Measurements from ENCODE around the gene ALDH2. TPM values are rescaled to one million over a fixed set of nuclear protein-coding genes. Genes with fewer than 3 reads are reported as not detected.

Gene ALDH2
- total and polyA plus RNA-seq, 2 of the 8 experiments (the other 6 are each of a cell fraction or from before 2014, with no cell fraction given) = 25.4 to 43.8 TPM

DNA sequence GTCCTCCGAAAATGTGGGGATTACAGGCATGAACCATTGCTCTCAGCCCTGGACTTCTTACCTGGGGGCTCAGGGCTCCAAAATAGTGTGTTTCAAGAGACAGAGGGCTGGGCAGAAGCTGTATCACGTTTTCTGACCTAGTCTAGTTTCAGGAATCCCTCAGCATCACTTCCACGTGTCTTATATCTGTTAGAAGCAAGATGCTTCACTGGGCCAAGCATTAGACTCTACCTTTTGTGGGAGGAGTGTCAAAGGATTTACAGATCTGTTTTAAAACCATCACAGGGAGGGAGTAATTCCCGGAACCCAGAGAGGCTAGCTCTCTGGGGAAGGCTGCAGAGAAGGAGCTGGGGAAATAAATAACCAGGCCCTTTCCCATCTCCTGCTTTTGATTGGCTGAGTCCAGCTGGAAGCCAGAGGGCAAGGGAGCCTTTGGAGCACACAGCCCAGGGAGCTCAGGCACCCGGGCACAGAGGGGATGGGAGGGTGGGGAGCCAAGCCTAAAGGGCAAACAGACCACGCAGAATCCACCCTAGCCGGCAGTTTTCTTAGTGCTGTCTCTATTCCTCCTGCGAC lies 33.3 kb upstream of the ALDH2 start:
- H4K5ac ChIP-seq (ENCODE audit: insufficient read length, low read depth, low read length) = no peak overlapping the region
- H3K4me3 ChIP-seq (ENCODE audit: extremely low read depth in 1 of 4, insufficient read depth in 2 of 4, low read depth in 3 of 4, low read length in 4 of 4) = no peak overlapping the region
- no peak overlapping the region for H4K8ac ChIP-seq (ENCODE audit: extremely low read depth, insufficient read depth, low read length)
- POLR2A ChIA-PET (ENCODE audit: partially characterized antibody) = interaction anchor here (0.9 kb wide), 1 partner anchor 48 kb away, joined by 3 read pairs; the partner anchor contains the start of genes ACAD10 and BRAP
- DNase-seq (ENCODE audit: low read depth in 1 of 2, low spot score in 2 of 2) (no peak), FAIRE-seq (no peak)
- H3K4me1 ChIP-seq (replicated peaks in 1 of 4; ENCODE audit: control insufficient read depth in 3 of 4, insufficient read depth in 4 of 4, low read length in 3 of 4) = no peaks in the 10 kb centered on the region
- no peak overlapping the region for H3K14ac ChIP-seq (ENCODE audit: insufficient read length)
- H3K23me2 ChIP-seq (ENCODE audit: low read depth, low read length) = no peaks in the 10 kb centered on the region; the same call in 1 of the 2 replicates
- H2BK15ac ChIP-seq (ENCODE audit: low read length) = no peak overlapping the region
- H2BK120ac ChIP-seq (replicated peaks; ENCODE audit: low read depth, low read length) = no peak overlapping the region
- H3K4me2 ChIP-seq (ENCODE audit: insufficient read depth in 1 of 2, low read depth in 2 of 2, low read length in 2 of 2) = no peak overlapping the region
- H3K18ac ChIP-seq (ENCODE audit: extremely low read depth, low read length) = no peak overlapping the region
- H4K20me1 ChIP-seq (replicated peaks in 1 of 2; ENCODE audit: control insufficient read depth in 1 of 2, insufficient read depth in 2 of 2, low read length in 2 of 2) = peaks cover 0 to 5% of the 10 kb centered on the region in 2 experiments
- H2AFZ ChIP-seq (ENCODE audit: low read length) = no peak overlapping the region
- H3K79me1 ChIP-seq (ENCODE audit: low read depth, low read length) = no peaks in the 10 kb centered on the region
- H3K9me3 ChIP-seq (ENCODE audit: insufficient read depth in 2 of 2, low read depth in 1 of 2, low read length in 1 of 2) = no peaks in the 10 kb centered on the region
- H3K27me3 ChIP-seq (replicated peaks in 1 of 4; ENCODE audit: control insufficient read depth in 3 of 4, extremely low read depth in 1 of 4, insufficient read depth in 3 of 4, low read length in 3 of 4) = no peaks in the 10 kb centered on the region
- no peak overlapping the region for H3K56ac ChIP-seq (replicated peaks; ENCODE audit: insufficient read length, low read depth, low read length)
- H3K23ac ChIP-seq (ENCODE audit: insufficient read length) = no peak overlapping the region
- 91% methylated on average over 8 of the region's 8 CpGs; no CpG with 5 or more reads in 1 of the 2 experiments for WGBS, 2 experiments (ENCODE audit: extremely low coverage in 1 of 2, insufficient coverage in 1 of 2, insufficient read length in 1 of 2, insufficient replicate concordance in 2 of 2, low coverage in 1 of 2, low lambda C conversion rate in 2 of 2, missing lambda C conversion rate in 1 of 2)
- H3K9ac ChIP-seq (replicated peaks in 1 of 4; ENCODE audit: extremely low read depth in 1 of 4, low read depth in 3 of 4, low read length in 3 of 4) = no peak overlapping the region
- H4K91ac ChIP-seq (replicated peaks; ENCODE audit: insufficient read length, low read length) = no peak overlapping the region
- H3K27ac ChIP-seq (ENCODE audit: low read depth, low read length) = no peak overlapping the region
- H3K79me2 ChIP-seq (ENCODE audit: control insufficient read depth in 1 of 2, insufficient read depth in 2 of 2, low read length in 2 of 2) = no peaks in the 10 kb centered on the region
- H3K4ac ChIP-seq (replicated peaks; ENCODE audit: insufficient read length, low read depth, low read length) = no peak overlapping the region
- H2BK20ac ChIP-seq (ENCODE audit: low read length) = no peak overlapping the region
- TF ChIP-seq SP4 (IDR thresholded peaks at IDR 0.05; ENCODE audit: low read length) = no peak
- no peak for TF ChIP-seq SIRT6 (IDR thresholded peaks at IDR 0.05; ENCODE audit: low read length)
- TF ChIP-seq RXRA (IDR thresholded peaks at IDR 0.05; ENCODE audit: insufficient read depth, low read depth, low read length) = no peak
- TF ChIP-seq CTCF (IDR thresholded peaks at IDR 0.05; ENCODE audit: control extremely low read depth in 1 of 3, insufficient read depth in 1 of 3, low read depth in 1 of 3, low read length in 3 of 3) = no peak
- TF ChIP-seq POU5F1 (IDR thresholded peaks at IDR 0.05; ENCODE audit: low read depth, low read length) = no peak
- TF ChIP-seq ZNF274 (IDR thresholded peaks at IDR 0.05; ENCODE audit: borderline replicate concordance, extremely low read depth, low read length) = no peak
- TF ChIP-seq KDM1A (IDR thresholded peaks at IDR 0.05; ENCODE audit: borderline replicate concordance, low read length) = no peak
- no peak for TF ChIP-seq YY1 (IDR thresholded peaks at IDR 0.05; ENCODE audit: low read depth, low read length)
- no peak for TF ChIP-seq SP1 (IDR thresholded peaks at IDR 0.05; ENCODE audit: low read depth, low read length)
- TF ChIP-seq TBP (IDR thresholded peaks at IDR 0.05; ENCODE audit: low read depth, low read length) = no peak
- no peak for TF ChIP-seq SUZ12 (IDR thresholded peaks at IDR 0.05; ENCODE audit: low read length)
- H2BK12ac ChIP-seq (ENCODE audit: low read depth, low read length) = no peak overlapping the region
- no peak overlapping the region for H2AK5ac ChIP-seq (ENCODE audit: low read depth, low read length)
- no peak overlapping the region for H2BK5ac ChIP-seq (ENCODE audit: low read depth, low read length)
- CTCF ChIA-PET (ENCODE audit: partially characterized antibody) = interaction anchor here (0.7 kb wide), 1 partner anchor 21 kb away, joined by 3 read pairs; no protein-coding TSS in a partner anchor
- H3K36me3 ChIP-seq (ENCODE audit: control insufficient read depth in 2 of 4, insufficient read depth in 4 of 4, low read length in 3 of 4) = peaks cover 0 to 10% (median 0%) of the 10 kb centered on the region in 4 experiments; a peak in 3 of 8 replicates
